22Rv1 (cell line): ENCODE data around the gene KCNH1.

Source experiments
- ZFX ChIP-seq: fragments of 450-650 bp; IDR thresholded peaks from 2 replicates; pipeline ENCODE4 v1.6.1; 2017; ENCODE audit warnings: antibody characterized with exemption, borderline replicate concordance
- TF ChIP-seq, protein P1 (sequence below): fragments of 450-650 bp; IDR thresholded peaks from 2 replicates; pipeline ENCODE4 v1.5.1; 2017; ENCODE audit warnings: mild to moderate bottlenecking

DNA sequence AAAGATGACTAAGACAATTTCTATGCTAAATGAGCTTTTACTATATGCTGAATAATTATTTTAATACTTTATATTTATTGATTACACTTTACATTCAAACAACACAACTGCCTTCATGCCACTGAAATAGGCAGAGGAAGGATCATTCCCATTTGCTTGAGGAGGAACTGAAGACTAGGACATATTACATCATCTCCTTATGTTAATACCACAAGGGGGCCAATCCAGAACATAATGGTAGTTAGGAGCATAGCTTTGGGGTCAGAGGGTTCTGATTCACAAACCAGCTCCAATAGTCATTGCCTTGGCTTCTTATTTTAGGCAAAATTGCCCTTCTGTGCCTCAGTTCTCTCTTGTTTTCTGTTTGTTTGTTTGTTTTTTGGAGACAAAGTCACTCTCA is 306.5 kb downstream of the KCNH1 start:
- TF ChIP-seq, protein P1, sequence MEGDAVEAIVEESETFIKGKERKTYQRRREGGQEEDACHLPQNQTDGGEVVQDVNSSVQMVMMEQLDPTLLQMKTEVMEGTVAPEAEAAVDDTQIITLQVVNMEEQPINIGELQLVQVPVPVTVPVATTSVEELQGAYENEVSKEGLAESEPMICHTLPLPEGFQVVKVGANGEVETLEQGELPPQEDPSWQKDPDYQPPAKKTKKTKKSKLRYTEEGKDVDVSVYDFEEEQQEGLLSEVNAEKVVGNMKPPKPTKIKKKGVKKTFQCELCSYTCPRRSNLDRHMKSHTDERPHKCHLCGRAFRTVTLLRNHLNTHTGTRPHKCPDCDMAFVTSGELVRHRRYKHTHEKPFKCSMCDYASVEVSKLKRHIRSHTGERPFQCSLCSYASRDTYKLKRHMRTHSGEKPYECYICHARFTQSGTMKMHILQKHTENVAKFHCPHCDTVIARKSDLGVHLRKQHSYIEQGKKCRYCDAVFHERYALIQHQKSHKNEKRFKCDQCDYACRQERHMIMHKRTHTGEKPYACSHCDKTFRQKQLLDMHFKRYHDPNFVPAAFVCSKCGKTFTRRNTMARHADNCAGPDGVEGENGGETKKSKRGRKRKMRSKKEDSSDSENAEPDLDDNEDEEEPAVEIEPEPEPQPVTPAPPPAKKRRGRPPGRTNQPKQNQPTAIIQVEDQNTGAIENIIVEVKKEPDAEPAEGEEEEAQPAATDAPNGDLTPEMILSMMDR: no peak
- no peak for TF ChIP-seq ZFX
